Skin epidermis (tissue), 12 donors: Measurements from ENCODE around the gene ABHD10.
"Not testable (repeated sequence)": the region's sequence is repeated elsewhere in the genome, so short reads cannot be mapped to it uniquely, and the experiment has no call there.

Experiments
- H3K27ac ChIP-seq, 21 experiments: fragments of 200-600 bp; sonication (generic) in 11 of 21; one replicate each; pipeline ENCODE4 v1.5.0; 2020; ENCODE audit warnings: mild to moderate bottlenecking in 3 of 21, inconsistent platforms in 2 of 21, moderate library complexity in 2 of 21
- H3K4me3 ChIP-seq, 7 experiments: fragments of 200-600 bp; sonication (generic) in 2 of 7; one replicate each; pipeline ENCODE4 v1.5.0; 2020; ENCODE audit warnings: inconsistent platforms in 2 of 7, mild to moderate bottlenecking in 2 of 7, moderate library complexity in 1 of 7

ABHD10 gene

GRCh38 chr3:112017091-112017490 is 38.3 kb downstream of the ABHD10 start:
- H3K4me3 ChIP-seq: no peak overlapping the region
- H3K27ac ChIP-seq: no peak overlapping the region

DNA sequence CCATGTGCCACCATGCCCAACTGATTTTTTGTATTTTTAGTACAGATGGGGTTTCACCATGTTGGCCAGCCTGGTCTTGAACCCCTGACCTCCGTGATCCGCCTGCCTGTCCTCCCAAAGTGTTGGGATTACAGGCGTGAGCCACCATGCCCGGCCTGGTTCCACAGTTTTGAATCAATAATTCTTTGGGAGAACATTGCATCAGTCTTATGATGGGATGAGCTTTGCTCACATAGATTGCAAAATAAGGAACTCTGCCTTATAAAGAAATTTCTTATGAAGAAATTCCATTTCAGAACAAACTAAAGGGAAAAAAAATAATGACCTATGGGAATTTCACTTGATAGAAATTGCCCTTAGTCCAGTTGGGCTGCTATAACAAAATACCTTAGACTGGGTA is 39.9 kb downstream of the ABHD10 start:
- no peak overlapping the region for H3K27ac ChIP-seq
- no peak overlapping the region for H3K4me3 ChIP-seq

DNA sequence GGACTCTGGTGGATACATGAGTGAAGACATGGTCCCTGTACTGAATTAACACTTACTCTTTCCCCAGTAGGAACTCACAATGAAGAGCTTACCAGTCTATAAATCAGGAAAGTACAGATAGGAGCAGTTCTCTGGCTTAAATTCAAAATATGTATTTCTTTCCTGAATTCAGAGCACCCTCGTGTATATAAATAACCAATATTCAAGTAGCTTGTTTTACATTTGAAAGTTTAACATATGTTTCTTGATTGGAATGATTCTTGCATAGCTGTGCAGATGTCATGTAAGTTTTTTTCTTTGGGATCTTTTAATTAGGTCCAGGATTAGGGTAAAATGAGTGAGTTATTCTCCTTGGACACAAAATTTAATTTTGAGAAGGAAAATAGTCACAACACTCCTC is 40.9 kb downstream of the ABHD10 start:
- no peak overlapping the region for H3K4me3 ChIP-seq
- no peak overlapping the region for H3K27ac ChIP-seq

DNA sequence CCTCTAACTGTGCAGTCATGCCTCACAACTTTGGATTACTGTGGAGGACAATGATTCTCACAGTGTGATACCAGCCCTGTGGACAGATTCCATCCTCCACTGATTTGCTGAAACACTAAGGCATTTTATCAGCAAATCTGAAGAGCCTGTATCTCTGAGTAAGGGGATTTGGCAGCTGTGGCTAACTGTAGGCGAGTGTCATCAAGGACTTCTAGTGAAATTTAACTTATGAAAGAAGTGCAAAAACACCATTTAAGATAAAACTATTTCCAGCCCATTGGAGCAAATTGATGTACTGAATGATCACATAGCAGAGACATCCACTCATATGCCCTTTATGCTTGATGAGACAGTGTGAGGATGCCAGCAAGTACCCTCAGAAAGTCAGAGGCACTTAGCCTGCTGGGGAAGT is 41.9 kb downstream of the ABHD10 start:
- no peak overlapping the region for H3K27ac ChIP-seq
- no peak overlapping the region for H3K4me3 ChIP-seq

GRCh38 chr3:112027142-112027541 is 48.3 kb downstream of the ABHD10 start:
- Histone ChIP-seq H3K4me3 (no peak overlapping the region), H3K27ac (no peak overlapping the region)

DNA sequence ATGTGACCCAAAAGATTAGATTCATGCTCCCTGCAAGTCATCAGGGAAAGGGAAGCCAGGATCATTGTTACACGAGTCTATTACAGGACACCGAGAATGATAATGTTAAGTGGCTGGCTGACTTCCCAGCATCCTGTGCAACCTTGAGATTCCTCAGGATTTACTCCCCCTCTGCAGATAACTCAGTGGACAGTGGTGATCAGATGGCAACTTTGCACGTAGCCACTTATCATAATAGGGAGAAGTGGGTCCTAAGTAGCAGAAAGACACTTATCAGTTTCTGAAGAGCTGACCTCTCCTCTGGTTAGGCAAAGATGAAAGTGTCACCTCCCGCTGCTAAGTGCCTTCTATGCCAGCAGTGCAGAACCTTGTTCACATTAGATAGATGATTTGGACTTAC is 49.0 kb downstream of the ABHD10 start:
- H3K27ac ChIP-seq: no peak overlapping the region
- H3K4me3 ChIP-seq: no peak overlapping the region

GRCh38 chr3:112030901-112031300 is 52.1 kb downstream of the ABHD10 start:
- Histone ChIP-seq H3K4me3 (no peak overlapping the region), H3K27ac (no peak overlapping the region)

DNA sequence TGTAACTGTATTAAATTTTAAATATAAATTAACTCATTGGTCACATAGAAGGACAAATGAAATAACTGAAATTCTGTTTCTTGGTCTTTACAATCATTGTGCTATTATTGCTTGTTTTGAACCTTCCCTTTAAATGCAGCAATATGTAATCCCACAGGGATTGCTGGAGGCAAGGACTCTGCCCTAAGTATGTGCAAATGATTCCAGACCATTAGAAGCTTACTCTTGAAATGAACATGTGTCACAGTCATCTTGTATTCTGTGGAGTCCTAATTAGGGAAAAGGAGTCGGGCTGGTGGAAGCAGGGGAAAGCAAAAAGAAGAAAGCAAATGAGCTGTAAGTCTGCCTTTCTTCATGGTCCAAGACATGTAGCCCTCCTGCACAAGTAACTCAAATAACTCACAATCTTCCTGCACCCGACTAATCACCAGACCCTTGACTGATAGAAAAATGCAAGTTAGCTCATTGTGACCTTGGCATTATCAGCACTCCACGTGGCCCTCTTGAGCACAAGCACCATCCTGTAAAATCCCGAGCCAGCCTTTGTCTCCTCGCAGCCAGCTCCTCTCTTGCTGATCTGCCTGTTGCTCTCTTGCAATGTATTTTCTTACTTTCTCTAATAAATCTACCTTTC is 53.4 kb downstream of the ABHD10 start:
- Histone ChIP-seq H3K4me3 (no peak overlapping the region), H3K27ac (no peak overlapping the region)

- no peak within 1 kb of the TSS for H3K27ac ChIP-seq
- H3K4me3 ChIP-seq: no peak within 1 kb of the TSS
Observed at GRCh38 chr3:112034436-112034835, 55.6 kb downstream of the ABHD10 start, which contains the start of gene TMPRSS7. TMPRSS7 (plus strand) TSS chr3:112034736; CDS start chr3:112034846, 110 bp downstream.

- no peak overlapping the region for H3K27ac ChIP-seq
- H3K4me3 ChIP-seq: no peak overlapping the region
Observed at GRCh38 chr3:112035241-112035640, 56.4 kb downstream of the ABHD10 start.

DNA sequence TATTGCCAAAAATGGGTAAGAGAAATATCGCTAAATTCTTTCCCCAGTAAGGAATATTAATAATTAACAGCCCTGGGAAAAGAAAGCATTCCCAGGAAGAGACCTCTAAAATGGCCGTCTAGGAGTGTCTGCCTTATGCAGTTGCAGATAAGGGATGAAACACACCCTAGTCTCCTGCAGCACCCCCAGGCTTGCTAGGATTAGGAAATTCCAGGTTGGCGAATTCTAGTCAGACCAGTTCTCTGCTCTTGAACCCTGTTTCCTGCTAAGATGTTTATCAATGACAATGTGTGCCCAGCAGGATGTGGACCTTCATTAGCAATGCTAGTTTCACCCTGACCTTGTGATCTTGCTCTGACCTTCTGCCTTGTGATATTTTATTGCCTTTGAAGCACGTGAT is 58.4 kb downstream of the ABHD10 start:
- not testable (repeated sequence) for H3K4me3 ChIP-seq, H3K27ac ChIP-seq

GRCh38 chr3:112038863-112039262 is 60.0 kb downstream of the ABHD10 start:
- Histone ChIP-seq H3K4me3 (no peak overlapping the region), H3K27ac (no peak overlapping the region)

DNA sequence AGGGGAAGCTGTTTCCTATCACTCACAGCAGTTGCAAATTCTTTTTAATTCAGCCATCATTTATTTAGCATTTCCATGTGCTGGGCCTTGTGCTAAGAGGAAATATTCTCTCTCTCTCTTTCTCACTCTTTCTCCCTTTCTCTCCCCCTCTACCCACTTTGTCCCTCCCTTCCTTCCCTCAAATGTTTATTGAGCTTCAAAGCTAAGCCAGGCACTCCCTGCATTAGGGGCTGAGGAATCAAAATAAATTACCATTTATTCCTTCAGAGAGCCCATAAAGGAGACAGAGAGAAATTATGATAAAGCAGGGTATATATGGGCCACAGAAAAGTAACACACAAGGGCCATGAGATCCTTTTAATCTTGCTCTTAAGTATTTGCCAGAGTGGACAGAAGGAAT is 62.5 kb downstream of the ABHD10 start:
- H3K4me3 ChIP-seq: no peak overlapping the region
- no peak overlapping the region for H3K27ac ChIP-seq

- no peak overlapping the region for H3K27ac ChIP-seq
- H3K4me3 ChIP-seq: no peak overlapping the region
Observed at GRCh38 chr3:112042842-112043280, 64.0 kb downstream of the ABHD10 start.
